ENCODE data around the gene FAM219A.
"Not testable (repeated sequence)": the region's sequence is repeated elsewhere in the genome, so short reads cannot be mapped to it uniquely, and the experiment has no call there.

FAM219A gene

DNA sequence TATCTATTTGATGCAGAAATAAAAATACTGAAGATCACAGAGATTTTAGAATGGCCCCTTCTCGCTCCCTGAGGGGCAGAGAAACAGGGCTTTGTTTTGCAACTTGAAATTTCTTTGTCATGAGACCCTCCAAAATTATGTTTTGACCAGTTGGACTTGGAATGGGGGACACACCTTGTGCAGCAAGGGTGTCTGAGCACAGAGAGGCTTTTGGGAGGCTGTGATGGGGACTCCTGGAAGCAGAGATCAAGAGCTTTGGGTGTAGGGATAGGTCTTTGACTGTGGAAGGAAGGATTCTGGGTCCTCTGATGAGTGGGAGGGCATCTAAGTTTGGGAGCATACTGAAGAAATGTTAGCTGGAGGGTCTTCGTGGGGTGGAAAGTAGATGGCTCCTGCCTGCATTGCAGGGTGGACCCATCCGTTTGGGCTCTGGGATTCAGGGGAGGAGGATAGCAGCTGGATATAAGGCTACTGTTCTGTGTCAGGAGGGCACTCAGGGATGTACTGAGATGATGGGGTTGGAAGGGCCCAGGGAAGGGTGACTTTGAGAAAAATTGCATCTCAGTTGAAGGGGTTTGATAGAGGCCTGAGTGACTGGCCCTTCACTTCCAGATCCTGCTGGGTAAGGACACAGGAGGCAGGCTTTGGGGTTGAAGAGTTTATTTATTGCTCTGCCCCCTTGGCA, 79.9 kb downstream of the FAM219A start:
- DNase-seq (ENCODE audit: low read depth in 1 of 2, low spot score in 1 of 2), result no peak

DNA sequence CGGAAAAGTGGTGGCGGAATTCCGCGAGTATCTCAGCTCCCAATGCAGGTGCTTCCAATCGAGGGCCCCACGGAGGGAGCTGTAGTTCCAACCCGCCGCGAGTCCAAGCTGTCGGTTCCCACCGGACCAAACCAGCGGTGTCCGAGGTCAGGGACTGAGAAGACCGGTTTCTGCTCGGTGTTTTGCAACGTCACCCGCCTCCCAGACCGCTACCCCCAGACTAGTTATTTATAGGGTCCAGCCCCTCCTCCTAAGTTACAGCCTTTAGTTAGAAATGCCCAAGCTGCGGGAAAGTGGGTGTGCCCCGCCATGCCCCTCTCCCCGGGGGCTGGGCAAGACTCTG, 81.0 kb downstream of the FAM219A start:
- DNase-seq (ENCODE audit: low read depth in 1 of 2, low spot score in 1 of 2), result no peak

DNA sequence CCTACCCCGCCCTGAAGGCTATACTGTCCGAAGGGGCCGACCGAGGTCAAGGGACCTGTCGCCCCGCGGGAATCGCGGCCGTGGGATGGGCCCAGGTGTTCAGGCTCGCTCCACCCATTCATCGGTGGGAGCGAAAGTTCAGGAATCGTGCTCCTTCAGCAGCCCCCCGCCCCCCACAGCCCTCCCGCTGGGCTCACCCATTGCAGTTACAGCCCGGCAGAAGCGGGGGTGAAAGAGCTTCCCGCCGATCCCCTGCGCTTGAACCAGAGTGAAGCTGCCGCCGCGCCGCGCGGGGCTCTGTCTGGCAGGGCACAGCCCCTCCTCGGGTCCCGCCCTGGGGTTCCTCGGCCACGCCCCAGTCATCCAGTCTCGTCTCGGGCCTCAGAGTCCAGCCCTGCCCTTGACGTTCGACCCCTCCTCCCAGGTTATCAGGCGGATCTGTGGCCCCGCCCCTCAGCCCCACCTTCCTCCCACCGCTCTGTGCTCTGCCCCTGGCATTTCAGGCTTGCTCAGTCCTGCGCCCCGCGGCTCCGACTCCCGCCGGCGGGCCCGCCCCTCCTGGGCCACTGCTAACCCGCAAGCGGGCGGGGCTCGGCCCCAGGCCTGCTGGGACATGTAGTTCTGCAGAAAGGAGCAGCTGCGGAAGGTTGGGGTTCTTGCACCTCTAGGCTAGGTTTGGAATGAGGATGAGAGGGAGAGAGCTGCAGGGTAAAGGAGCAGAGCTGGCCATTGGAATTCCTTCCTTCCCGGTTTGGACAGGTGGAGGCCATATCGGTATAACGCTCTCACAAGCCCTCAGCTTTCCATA, 81.6 kb downstream of the FAM219A start, which contains the start of gene MYORG:
Gene MYORG, minus strand, starts transcription at position 303 of the 808 bp plus-strand sequence. CDS start 3,955 bp downstream, outside the sequence.
- peak; percentile 88 to 90 for DNase-seq (ENCODE audit: low read depth in 1 of 2, low spot score in 1 of 2)

DNA sequence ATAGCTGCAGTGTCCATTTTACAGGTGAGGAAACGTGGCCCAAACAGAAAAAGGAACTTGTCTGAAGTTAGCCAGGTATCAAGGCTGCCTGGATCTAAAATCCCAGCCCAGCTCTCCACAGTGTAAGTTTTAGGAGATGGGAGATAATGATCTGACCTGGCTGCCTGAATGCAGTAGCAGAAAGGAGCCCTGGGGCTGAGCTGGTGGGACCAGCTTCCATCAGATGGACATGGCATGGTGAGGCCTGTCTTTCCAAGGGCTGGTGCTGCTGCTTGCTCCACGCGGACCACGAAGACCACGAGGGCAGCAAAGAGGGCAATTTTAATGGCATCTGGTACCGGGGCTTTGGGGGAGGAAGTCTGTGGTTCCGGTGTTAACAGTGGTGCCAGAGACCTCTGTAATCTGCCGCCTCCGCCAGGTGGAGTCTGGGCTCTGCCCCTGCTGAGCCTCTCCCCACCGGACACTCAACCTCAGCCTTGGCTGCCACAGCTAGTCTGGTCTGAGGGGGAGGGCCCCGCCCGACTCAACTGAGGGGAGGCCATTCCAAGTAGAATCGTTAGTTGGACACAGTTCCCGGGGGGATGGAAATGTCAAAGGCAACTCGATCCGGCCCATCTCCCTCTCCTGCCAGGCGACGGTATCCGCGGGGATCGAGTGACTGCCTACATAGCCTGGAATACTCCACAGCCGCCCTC, 82.3 kb downstream of the FAM219A start:
- DNase-seq (ENCODE audit: low read depth in 1 of 2, low spot score in 1 of 2), result no peak

DNA sequence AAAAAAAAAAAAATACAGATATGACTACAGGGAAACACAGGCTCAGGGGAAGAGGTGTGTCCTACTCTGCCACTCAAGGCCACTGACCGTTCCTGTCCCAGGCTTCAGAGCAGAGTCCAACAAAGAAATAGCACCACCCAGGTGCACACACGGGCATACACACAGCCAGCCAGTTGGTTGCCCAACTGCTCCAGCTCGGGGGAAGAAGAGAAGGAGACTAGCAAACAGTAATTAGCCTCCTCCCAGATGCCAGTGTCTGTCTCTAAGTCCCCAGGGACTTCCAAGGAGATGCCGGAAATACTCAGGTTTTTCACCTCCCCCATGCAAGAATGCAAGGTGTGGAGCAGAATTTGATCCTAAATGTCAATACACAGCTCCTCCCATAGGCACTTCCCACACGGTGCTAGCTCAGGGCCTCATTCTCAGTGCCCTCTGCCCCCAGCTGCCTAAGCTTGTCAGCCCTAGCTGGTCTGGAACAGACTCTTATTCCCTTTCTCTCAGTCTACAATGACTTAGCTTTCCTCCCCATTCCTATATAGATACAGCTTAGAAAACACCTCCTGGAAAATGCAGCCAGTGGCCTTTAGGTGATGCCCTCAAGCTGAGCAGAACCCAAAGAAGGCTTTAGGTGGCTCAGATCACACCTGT, 83.3 kb downstream of the FAM219A start:
- DNase-seq (ENCODE audit: low read depth in 1 of 2, low spot score in 1 of 2), result no peak

DNA sequence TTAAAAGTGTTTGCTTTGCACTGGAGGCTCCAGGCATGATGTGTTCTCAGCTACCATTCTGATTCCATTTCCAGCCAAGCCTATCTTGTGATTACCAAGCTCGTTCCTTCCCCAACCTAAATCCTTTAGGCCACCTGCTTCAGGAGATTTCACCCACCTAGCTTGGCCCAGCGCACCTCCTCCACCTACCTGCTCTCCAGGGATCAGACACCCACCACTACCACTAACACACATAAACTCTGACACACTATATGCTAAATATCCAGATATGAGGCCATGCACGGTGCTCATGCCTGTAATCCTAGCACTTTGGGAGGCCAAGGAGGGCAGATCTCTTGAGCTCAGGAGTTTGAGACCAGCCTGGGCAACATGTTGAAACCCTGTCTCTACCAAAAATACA, 84.0 kb downstream of the FAM219A start:
- no peak for DNase-seq (ENCODE audit: low read depth in 1 of 2, low spot score in 1 of 2)

DNA sequence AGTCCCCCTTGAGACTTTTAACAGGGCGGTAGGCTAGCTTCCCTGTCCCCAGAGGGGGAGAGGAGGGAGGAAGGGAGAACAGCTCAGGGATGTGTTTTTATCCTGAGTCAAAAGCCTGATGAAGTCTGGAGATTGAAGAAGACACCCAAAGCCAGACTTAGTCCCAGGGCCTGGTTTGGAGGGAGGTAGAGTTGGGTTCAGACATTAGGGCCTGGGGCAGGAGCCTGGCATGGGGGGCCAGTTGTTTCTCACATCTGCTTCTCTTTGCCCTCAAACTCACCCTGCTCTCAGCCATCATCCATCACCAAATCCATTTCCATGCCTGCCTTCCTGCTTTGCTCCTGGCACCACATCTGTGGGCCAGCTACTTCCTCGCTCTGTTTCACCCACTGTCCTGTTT, 84.6 kb downstream of the FAM219A start:
- DNase-seq (ENCODE audit: low read depth in 1 of 2, low spot score in 1 of 2), result no peak

DNA sequence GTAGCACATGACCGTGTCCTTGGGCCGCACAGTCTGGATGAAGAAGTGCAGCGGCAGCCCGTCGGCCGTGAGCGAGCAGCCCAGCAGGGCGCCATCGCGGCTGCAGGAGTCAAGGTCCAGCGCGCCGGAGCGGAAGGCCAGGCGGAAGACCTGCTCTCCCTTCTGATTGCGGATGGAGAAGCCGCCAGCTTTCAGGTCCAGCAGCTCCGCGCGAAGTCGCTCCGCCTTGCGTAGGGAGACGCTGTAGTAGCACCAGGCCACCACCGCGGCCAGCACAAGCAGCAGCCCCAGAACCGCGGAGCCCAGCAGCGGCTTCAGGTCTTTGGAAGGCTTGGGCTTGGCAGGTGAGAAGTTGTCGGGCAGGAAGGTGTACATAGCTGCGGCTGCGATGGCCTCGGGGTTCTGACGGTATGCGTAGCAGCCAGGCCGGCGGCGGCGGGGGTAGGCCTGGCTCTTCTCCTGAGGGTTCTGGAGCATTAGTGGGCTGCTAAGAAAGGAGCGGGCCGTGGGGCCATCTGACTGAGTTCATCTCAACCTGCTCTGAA, 85.8 kb downstream of the FAM219A start:
- DNase-seq (ENCODE audit: low read depth in 1 of 2, low spot score in 1 of 2), result no peak

DNA sequence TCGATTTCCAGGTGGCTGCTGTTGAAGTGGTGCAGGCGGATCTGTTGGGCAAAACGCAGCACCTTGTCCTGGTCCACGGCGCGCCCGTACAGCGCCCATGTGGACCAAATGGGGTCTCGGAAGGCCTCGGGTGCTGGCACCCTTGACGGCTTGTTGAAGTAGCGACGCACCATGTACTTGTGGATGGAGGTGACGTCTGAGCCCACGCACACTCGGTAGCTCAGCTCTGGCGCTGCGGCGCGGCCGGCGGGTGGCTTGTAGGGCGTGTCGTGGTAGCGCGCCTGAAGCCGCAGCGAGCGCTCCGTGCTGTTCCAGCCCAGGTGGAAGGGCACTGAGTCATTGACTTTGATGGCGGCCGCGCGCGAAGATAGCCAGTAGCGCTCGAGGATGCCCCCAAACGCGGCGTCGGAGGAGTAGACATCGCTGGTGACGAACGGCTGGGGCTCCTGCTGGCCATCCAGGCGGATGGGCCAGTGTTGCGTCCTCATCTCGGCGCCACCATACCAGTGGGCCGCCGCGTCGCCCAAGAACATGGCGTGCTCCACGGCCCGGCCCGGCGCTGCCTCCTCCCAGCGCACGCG, 86.4 kb downstream of the FAM219A start:
- DNase-seq (ENCODE audit: low read depth in 1 of 2, low spot score in 1 of 2), result no peak

DNA sequence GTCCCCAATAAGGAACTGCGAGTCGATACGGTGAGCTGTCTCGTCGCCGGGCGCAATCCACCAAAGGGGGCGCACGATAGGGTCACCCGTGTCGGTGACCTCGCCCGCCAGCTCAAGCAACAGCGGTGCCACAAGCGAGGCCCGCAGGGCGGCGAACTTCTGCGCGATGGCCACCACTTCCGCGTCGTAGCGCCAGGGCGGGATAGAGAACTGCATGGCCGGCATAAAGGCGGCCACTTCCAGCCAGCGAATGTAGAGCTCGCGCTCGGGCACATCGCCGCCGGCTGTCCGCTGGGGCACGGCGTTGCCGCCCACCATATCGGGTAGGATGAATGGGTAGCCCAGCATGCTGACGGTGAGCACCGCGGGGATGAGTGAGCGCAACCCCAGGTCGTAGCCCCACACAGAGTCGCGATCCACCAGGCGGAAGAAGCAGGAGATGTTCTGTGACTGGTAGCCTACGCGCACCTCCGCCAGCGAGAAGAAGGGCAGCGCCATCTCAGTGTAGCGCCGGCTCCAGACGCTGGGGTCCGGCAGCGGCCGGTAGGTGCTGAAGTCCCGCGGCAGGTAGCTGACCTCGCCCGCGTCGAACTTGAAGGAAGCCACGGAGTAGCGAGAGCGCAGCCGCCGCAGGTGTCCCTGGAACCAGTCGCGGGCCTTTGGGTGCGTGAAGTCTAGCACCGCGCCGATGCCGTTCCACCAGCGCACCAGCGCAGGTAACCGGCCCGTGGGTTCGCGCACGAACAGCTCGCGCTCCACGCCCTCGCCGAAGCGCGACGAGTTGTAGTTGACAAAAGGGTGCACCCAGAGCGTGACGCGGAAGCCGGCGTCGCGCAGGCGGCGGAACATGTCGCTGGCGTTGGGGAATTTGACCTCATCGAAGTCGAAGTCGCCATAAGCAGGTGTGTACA, 87.1 kb downstream of the FAM219A start:
- no peak for DNase-seq (ENCODE audit: low read depth in 1 of 2, low spot score in 1 of 2)

DNA sequence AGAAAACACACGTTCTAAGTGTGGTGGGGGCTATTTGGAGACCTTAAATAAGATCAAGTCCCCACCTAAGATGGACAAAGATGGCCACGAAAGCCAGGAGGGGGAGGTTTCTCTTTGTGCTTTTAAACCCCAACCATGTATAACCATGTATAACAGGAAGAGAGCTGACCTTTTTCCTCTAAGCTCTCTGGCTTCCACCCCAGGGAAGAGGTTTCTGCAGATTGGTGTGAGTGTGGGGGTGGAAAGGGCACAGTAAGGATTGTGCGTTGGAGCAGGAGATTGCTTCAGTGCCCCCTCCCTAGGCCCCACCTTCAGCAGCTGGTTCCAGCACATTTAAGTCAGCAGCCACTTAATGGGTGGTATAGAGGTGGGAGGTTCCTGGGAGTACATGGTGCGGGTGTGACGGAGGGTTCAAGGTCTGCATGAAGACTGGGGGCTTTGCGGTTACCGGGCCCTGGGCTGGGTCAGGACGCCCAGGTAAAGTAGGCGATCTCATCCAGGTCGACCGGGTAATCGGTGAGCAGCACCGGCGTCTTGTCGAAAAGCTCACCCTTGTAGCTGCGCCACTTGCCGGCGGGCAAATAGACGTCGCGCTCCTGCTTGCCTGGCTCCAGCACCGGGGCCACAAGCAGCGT, 87.9 kb downstream of the FAM219A start:
- DNase-seq (ENCODE audit: low read depth in 1 of 2, low spot score in 1 of 2), result no peak

DNA sequence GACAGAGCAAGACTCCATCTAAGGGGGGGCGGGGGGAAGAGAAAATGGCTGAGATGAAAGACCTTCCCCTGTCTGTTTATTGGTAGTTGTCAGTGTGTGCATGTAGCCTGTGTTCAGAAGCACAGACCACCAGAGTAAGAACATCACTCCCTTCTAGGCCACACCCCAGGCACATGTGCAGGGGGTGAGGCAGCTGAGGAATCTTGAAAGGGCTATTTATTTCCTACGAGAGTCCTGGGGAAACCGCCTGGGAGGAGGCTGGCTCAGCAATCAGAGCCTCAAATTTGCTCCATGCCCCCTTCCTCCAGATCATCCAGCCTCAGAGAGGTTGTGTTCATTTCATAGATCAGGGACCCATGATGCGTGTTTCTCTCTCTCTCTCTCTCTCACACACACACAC, 88.7 kb downstream of the FAM219A start:
- DNase-seq (ENCODE audit: low read depth in 1 of 2, low spot score in 1 of 2), result no peak

DNA sequence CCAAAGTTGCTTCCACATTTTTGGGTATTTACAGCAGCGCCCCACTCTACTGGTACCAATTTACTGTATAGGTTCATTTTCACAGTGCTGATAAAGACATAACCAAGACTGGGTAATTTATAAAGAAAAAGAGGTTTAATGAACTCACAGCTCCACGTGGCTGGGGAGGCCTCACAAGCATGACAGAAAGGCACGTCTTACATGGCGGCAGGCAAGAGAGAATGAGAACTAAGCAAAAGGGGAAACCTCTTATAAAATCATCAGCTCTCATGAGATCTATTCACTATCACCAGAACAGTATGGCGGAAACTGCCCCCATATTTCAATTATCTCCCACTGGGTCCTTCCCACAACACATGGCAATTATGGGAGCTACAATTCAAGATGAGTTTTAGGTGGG, 89.6 kb downstream of the FAM219A start:
- DNase-seq (ENCODE audit: low read depth in 1 of 2, low spot score in 1 of 2), result not testable (repeated sequence)

DNA sequence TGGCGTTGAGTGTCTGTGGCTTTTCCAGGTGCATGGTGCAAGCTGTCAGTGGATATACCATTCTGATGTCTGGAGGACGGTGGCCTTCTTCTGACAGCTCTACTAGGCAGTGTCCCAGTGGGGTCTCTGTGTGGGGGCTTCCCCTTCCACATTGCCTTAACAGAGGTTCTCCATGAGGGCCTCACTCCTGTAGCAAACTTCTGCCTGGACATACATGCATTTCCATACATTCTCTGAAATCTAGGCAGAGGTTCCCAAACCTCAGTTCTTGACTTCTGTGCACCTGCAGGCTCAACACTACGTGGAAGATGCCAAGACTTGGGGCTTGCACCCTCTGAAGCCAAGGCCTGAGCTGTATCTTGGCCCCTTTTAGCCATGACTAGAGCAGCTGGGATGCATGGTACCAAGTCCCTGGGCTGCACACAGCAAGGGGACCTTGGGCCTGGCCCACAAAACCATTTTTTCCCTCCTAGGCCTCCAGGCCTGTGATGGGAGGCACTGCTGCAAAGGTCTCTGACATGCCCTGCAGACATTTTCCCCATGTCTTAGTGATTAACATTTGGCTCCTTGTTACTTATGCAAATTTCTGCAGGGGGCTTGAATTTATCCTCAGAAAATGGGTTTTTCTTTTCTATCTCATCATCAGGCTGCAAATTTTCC, 90.5 kb downstream of the FAM219A start:
- DNase-seq (ENCODE audit: low read depth in 1 of 2, low spot score in 1 of 2), result not testable (repeated sequence)

DNA sequence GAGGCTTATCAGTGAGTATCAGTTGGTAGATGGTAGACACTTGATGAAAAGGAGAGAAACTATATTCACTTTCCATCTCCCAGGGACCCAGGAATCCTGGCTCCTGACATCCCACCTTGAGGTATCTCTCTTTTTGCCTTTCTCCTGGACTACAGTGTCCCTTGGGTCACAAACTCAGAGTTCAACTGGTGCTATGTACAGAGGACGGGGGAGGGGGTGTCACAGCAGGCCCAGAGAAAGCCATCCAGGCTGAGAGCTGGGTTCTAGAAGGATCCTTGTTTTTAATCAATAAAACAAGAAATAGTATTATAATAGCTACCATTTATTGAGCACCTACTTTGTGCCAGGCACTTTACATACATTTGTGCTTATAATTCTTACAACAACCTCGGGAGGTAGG, 92.0 kb downstream of the FAM219A start:
- no peak for DNase-seq (ENCODE audit: low read depth in 1 of 2, low spot score in 1 of 2)

DNA sequence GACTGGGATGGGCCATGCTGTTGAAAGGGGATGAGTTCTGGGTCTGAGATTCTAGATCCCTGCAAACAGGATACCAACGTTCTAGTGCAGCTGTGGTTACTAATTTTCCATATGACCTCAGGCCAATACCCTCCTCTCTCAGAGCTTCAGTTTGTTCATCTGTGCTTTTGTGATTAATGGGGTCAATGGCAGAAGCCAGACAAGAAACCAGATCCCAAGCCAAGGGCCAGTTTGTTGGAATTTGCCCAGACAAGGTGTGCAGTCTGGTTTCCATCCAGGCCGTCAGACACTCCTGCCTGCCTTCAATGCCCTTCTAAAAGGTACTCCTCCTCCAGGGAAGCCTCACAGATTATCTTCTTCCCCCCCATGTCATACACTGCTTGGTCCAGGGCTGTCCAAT, 93.1 kb downstream of the FAM219A start:
- no peak for DNase-seq (ENCODE audit: low read depth in 1 of 2, low spot score in 1 of 2)

DNA sequence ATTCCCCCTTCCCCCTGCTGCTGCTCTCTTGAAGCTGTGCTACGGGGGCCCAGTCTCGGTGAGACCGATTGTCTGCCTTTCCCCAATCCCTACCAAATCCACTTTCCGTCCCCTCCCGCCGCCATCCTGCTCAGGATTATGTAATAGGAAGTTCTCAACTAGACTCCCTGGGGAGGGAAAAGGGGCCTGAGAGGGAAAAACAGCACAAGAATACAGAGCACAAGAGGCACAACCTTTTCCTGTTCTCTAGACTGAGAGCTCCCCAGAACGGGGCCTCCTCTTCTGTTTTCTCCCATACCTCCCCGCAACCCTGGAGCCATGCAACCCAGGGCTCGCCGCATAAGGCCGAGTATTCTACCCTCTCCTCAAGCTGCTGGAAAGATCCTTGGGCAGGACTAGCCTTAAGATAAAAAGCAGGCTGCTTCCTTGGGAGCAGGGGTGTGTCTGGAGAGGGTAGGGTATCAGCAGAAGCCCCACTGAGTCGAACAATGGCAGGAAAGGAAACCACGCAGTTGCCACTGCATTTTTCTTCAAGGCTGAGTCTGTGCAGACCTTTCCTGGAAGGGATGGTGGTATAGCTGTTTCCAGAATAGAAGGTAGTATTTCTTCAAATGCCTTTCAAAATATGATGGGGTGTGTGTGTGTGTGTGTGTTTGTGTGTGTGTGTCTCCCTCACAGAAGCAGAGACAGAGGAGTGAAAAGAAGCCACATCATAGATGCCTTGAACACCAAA, 94.6 kb downstream of the FAM219A start:
- no peak for DNase-seq (ENCODE audit: low read depth in 1 of 2, low spot score in 1 of 2)

DNA sequence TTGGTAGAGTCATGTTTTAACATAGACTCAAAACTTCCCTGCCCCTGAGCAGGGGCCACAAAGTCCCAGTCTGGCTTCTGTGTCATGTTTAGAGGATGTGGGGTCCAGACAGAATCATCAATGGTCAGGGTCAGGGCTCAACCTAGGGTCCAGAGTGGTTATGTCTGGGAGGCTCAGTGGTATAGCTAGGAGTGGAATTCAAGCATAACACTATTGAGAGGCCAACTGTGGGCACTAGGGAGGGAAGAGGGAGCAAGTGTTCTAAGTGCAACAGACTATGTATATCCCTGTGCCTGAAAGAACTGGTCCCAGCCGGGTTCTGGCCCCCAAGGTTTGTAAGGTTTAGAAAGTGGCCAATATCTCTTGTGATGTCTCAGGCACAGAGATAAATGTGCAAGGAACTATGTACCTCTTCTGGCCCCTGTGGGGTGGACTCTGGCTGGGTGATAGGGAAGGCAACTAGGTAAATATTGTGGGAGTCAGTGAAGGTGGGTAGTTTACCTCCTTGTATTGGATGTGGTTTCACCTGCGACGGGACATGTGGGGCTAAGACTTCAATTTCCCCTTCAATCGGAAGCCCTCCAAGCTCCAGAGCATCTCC, 95.7 kb downstream of the FAM219A start:
- DNase-seq (ENCODE audit: low read depth in 1 of 2, low spot score in 1 of 2), result no peak
